Measurements from ENCODE around the gene UMAD1.

GRCh38 chr7:7652798-7653540, 12.4 kb downstream of the UMAD1 start:
- no peak for TF ChIP-seq CTCF (IDR thresholded peaks at IDR 0.05; ENCODE audit: extremely low read depth in 1 of 2, insufficient read depth in 1 of 2, low read depth in 1 of 2, low read length in 2 of 2)
- TF ChIP-seq FOS (IDR thresholded peaks at IDR 0.05; ENCODE audit: borderline replicate concordance, insufficient read depth, low read length) = no peak
- no peak for TF ChIP-seq POLR2A (IDR thresholded peaks at IDR 0.05; ENCODE audit: low read depth, low read length)
